Endothelial cell of umbilical vein (primary cell): ENCODE measurements around the gene RBM33. TPM values are rescaled to one million over a fixed set of nuclear protein-coding genes. Genes with fewer than 3 reads are reported as not detected.

Source experiments
- BruUV-seq: library from RNA; stranded (reverse); fragments of 400-500 nt; replicated peaks from 2 replicates; lab custom pipeline; 2021; lab: Mats Ljungman, UMichigan
- CTCF ChIA-PET: fragments of 300-600, 350-600 bp; sonication (Branson Sonifier 250); formaldehyde crosslinking; loops from one replicate; lab custom pipeline; 2021; ENCODE audit warnings: antibody characterized with exemption, inconsistent platforms; lab: Charles Lee
- POLR2A ChIA-PET: fragments of 300-600, 350-600 bp; sonication (Branson Sonifier 250); formaldehyde crosslinking; loops from one replicate; lab custom pipeline; 2021; ENCODE audit warnings: antibody characterized with exemption, inconsistent platforms; lab: Charles Lee
- DNase-seq: peaks from one replicate; pipeline ENCODE4 v3.0.0-alpha.2; 2011; ENCODE audit warnings: low read depth, low spot score
- FAIRE-seq: peaks from 2 replicates; lab custom pipeline; 2011; peaks lifted over from hg19 to GRCh38; lab: Jason Lieb, UNC
- H2AFZ ChIP-seq: 2 replicates; pipeline ENCODE4 v1.6.0; 2012; ENCODE audit warnings: low read depth, low read length, control low read depth, inconsistent platforms
- H3K27ac ChIP-seq: 2 replicates; pipeline ENCODE4 v1.5.1; 2011; ENCODE audit warnings: low read depth, mild to moderate bottlenecking, control low read depth, low read length, moderate library complexity; ENCODE audit not compliant: insufficient read depth
- H3K27me3 ChIP-seq, 2 experiments: 2 replicates each; pipeline versions ENCODE4 v1.6.0 to v1.6.1; 2011; ENCODE audit warnings: low read length in 2 of 2, mixed read lengths in 1 of 2; ENCODE audit not compliant: control insufficient read depth in 2 of 2, insufficient read depth in 2 of 2
- H3K36me3 ChIP-seq, 2 experiments: 2 replicates in 1 of 2; 3 replicates in 1 of 2; pipeline ENCODE4 v1.5.1; 2011; ENCODE audit warnings: low read length in 2 of 2, mild to moderate bottlenecking in 1 of 2, moderate library complexity in 1 of 2; ENCODE audit not compliant: control insufficient read depth in 2 of 2, insufficient read depth in 2 of 2; ENCODE audit errors: extremely low read depth in 1 of 2
- H3K4me1 ChIP-seq: 3 replicates; pipeline ENCODE4 v1.5.1; 2011; ENCODE audit warnings: mild to moderate bottlenecking, low read length; ENCODE audit not compliant: control insufficient read depth, insufficient read depth; ENCODE audit errors: extremely low read depth
- H3K4me2 ChIP-seq: 2 replicates; pipeline ENCODE4 v1.6.1; 2011; ENCODE audit warnings: low read length, control low read depth, mixed read lengths; ENCODE audit not compliant: insufficient read depth
- H3K4me3 ChIP-seq, 3 experiments: fragments of 200-600 bp in 1 of 3; sonication (generic), shearing (Covaris generic) in 1 of 3; replicated peaks in 1 of 3; 2 replicates each; pipeline ENCODE4 v1.5.1; 2011 to 2016; ENCODE audit warnings: control low read depth in 3 of 3, low read length in 3 of 3, mild to moderate bottlenecking in 2 of 3, inconsistent platforms in 1 of 3, low read depth in 1 of 3, moderate library complexity in 1 of 3; ENCODE audit not compliant: insufficient read depth in 1 of 3
- H3K79me2 ChIP-seq: 2 replicates; pipeline ENCODE4 v1.6.0; 2012; ENCODE audit warnings: low read length, inconsistent platforms; ENCODE audit not compliant: control insufficient read depth, insufficient read depth
- H3K9ac ChIP-seq: replicated peaks from 2 replicates; pipeline ENCODE3; 2011; ENCODE audit warnings: low read length, control low read depth; ENCODE audit not compliant: insufficient read depth; ENCODE audit errors: extremely low read depth
- H3K9me1 ChIP-seq: replicated peaks from 3 replicates; pipeline ENCODE4 v1.6.0; 2011; ENCODE audit warnings: mild to moderate bottlenecking, low read length; ENCODE audit not compliant: control insufficient read depth, insufficient read depth; ENCODE audit errors: extremely low read depth
- H3K9me3 ChIP-seq: replicated peaks from 2 replicates; pipeline ENCODE4 v1.5.1; 2012; ENCODE audit warnings: low read length, inconsistent platforms; ENCODE audit not compliant: control insufficient read depth, insufficient read depth
- H4K20me1 ChIP-seq: replicated peaks from 2 replicates; pipeline ENCODE3; 2011; ENCODE audit warnings: mild to moderate bottlenecking, low read length; ENCODE audit not compliant: control insufficient read depth, insufficient read depth; ENCODE audit errors: extremely low read depth
- EZH2 ChIP-seq: IDR thresholded peaks from 2 replicates; pipeline ENCODE4 v1.6.1; 2012; ENCODE audit warnings: borderline replicate concordance, low read depth, mild to moderate bottlenecking, moderate library complexity, low read length, inconsistent platforms; ENCODE audit not compliant: severe bottlenecking
- FOS ChIP-seq: IDR thresholded peaks from 2 replicates; pipeline ENCODE4 v1.6.1; 2011; ENCODE audit warnings: mild to moderate bottlenecking, low read length, moderate library complexity, borderline replicate concordance; ENCODE audit not compliant: insufficient read depth
- GATA2 ChIP-seq: IDR thresholded peaks from 2 replicates; pipeline ENCODE4 v1.7.0; 2011; ENCODE audit warnings: low read depth, mild to moderate bottlenecking, moderate library complexity, mixed read lengths, low read length; ENCODE audit not compliant: insufficient read length, insufficient read depth
- JUN ChIP-seq: IDR thresholded peaks from 2 replicates; pipeline ENCODE4 v1.6.1; 2011; ENCODE audit warnings: borderline replicate concordance, low read depth; ENCODE audit not compliant: insufficient read length, insufficient read depth
- MYC ChIP-seq: IDR thresholded peaks from one replicate; pipeline ENCODE4 v1.6.1; 2011; ENCODE audit warnings: mild to moderate bottlenecking, low read depth, low read length
- POLR2A ChIP-seq: IDR thresholded peaks from 2 replicates; pipeline ENCODE4 v1.6.1; 2012; ENCODE audit warnings: low read depth, mild to moderate bottlenecking, control low read depth, low read length
- POLR2AphosphoS5 ChIP-seq: IDR thresholded peaks from 2 replicates; pipeline ENCODE4 v1.6.1; 2012; ENCODE audit warnings: low read depth, mild to moderate bottlenecking, control low read depth, low read length, moderate library complexity; ENCODE audit not compliant: insufficient read depth
- dilution Hi-C: fragments of 300-500 bp; cut with MboI; formaldehyde crosslinking; loops from one replicate; pipeline ENCODE4 v1.15.0; 2019; ENCODE audit warnings: low sequenced_read_pairs; ENCODE audit not compliant: extremely low pct_ligation_motif_present
- intact Hi-C: fragments of 100-400 bp; cut with micrococcal nuclease; formaldehyde crosslinking; loops from one replicate; pipeline ENCODE4 v1.10.0; 2022
- polyA plus RNA-seq, 4 experiments: library from polyadenylated mRNA; depleted of rRNA in 3 of 4; stranded (reverse) in 3 of 4; unstranded in 1 of 4; fragments of >200 nt; gene quantifications; 2 replicates each; pipeline versions ENCODE4 v1.2.1 to v1.2.3, GENCODE V29; 2011 to 2012; ENCODE audit warnings: missing spikeins in 1 of 4
- total RNA-seq: library from RNA; stranded (reverse); gene quantifications from 2 replicates; pipeline ENCODE4 v1.2.3, GENCODE V29; 2021
- TF ChIP-seq, protein P1 (sequence below): IDR thresholded peaks from 2 replicates; pipeline ENCODE4 v1.6.1; 2011; ENCODE audit not compliant: insufficient read depth, insufficient read length
- TF ChIP-seq, protein P2 (sequence below), 2 donors: IDR thresholded peaks; 1 replicate in 1 of 2; 2 replicates in 1 of 2; pipeline ENCODE4 v1.5.1; 2011; ENCODE audit warnings: low read length in 2 of 2, mild to moderate bottlenecking in 2 of 2, moderate library complexity in 2 of 2, control low read depth in 1 of 2, inconsistent platforms in 1 of 2, low read depth in 1 of 2; ENCODE audit not compliant: insufficient read depth in 1 of 2; ENCODE audit errors: extremely low read depth in 1 of 2

Gene RBM33
- total and polyA plus RNA-seq, 2 donors (not counting 3 experiments of a cell fraction or from before 2014, with no cell fraction given), result 16.2 to 68.2 TPM

DNA sequence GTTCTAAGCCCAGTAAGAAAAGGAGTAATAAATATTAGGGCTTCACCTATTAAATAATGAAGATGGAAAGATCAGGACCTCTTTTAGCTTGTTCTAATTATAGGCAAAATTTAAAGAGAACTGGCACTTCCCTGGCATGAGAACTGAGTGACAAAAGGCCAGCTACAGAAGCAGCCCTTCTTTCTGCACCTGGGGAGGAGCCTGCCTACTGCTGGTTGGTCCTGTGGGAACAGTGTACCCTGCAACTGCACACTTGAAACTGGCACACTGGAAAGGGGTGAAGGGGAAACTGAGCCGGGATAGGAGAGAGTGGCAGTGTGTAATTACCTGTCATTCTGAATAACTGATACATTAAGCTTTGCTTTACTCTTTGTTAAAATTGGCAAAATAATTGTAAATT lies 87.4 kb downstream of the RBM33 start:
- FAIRE-seq, result no peak
- CTCF ChIA-PET, result interaction anchor here (1.1 to 12.9 kb wide), 2 partner anchors 16 to 133 kb away, joined by 3 to 189 read pairs; no protein-coding TSS in a partner anchor
- Histone ChIP-seq H3K4me1 (no peaks in the 10 kb centered on the region), H3K4me3 (no peak overlapping the region), H3K9me3 (no peaks in the 10 kb centered on the region), H3K79me2 (peaks cover 18% of the 10 kb centered on the region), H3K9ac (no peak overlapping the region), H3K9me1 (no peaks in the 10 kb centered on the region), H2AFZ (no peak overlapping the region), H3K4me2 (no peak overlapping the region), H3K36me3 (peaks cover 0 to 5% of the 10 kb centered on the region in 2 experiments), H3K27ac (no peak overlapping the region), H3K27me3 (no peaks in the 10 kb centered on the region), H4K20me1 (peaks cover 3% of the 10 kb centered on the region)
- POLR2A ChIA-PET, result interaction anchor here (0.5 kb wide), 1 partner anchor 176 kb away, joined by 3 read pairs; no protein-coding TSS in a partner anchor
- dilution Hi-C loops (no loop called here), intact Hi-C loops (no loop called here)
- no peak for DNase-seq
- BruUV-seq, result no TSS peak
- TF ChIP-seq EZH2 (no peak), POLR2AphosphoS5 (no peak)

DNA sequence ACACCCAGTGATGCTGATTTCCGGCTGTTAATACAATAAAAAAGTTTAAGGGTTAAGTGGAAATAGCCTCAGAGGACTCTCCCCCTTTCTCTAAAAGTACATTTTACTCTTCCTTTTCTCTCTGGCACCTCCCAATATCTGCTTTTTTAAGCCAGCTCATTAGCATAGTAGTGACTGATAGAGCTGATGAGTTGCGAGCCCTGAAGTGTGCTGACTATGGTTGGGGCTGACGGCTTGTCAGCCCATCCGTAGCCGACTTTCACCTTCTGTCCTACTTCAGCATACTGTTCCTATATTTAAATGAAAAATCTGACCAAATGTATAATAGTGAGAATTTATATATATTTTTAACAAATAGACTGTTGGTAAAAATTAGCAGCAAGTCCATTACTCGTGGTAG lies 87.8 kb downstream of the RBM33 start:
- H3K36me3 ChIP-seq, result peaks cover 0 to 5% of the 10 kb centered on the region in 2 experiments
- H3K9ac ChIP-seq, result no peak overlapping the region
- H3K79me2 ChIP-seq, result peaks cover 18% of the 10 kb centered on the region
- DNase-seq, result no peak
- H3K9me3 ChIP-seq, result no peaks in the 10 kb centered on the region
- intact Hi-C loops (no loop called here), dilution Hi-C loops (no loop called here)
- BruUV-seq, result no TSS peak
- TF ChIP-seq EZH2 (no peak), MYC (no peak), POLR2A (no peak), GATA2 (no peak), FOS (no peak), JUN (no peak), POLR2AphosphoS5 (no peak)
- TF ChIP-seq, protein P1, sequence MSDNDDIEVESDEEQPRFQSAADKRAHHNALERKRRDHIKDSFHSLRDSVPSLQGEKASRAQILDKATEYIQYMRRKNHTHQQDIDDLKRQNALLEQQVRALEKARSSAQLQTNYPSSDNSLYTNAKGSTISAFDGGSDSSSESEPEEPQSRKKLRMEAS, result no peak
- TF ChIP-seq, protein P2, sequence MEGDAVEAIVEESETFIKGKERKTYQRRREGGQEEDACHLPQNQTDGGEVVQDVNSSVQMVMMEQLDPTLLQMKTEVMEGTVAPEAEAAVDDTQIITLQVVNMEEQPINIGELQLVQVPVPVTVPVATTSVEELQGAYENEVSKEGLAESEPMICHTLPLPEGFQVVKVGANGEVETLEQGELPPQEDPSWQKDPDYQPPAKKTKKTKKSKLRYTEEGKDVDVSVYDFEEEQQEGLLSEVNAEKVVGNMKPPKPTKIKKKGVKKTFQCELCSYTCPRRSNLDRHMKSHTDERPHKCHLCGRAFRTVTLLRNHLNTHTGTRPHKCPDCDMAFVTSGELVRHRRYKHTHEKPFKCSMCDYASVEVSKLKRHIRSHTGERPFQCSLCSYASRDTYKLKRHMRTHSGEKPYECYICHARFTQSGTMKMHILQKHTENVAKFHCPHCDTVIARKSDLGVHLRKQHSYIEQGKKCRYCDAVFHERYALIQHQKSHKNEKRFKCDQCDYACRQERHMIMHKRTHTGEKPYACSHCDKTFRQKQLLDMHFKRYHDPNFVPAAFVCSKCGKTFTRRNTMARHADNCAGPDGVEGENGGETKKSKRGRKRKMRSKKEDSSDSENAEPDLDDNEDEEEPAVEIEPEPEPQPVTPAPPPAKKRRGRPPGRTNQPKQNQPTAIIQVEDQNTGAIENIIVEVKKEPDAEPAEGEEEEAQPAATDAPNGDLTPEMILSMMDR (IDR thresholded peaks at IDR 0.05; ENCODE audit: extremely low read depth in 1 of 2, insufficient read depth in 1 of 2, low read depth in 1 of 2, low read length in 2 of 2), result no peak
- FAIRE-seq, result no peak
- peaks cover 3% of the 10 kb centered on the region for H4K20me1 ChIP-seq
- no peak overlapping the region for H3K4me3 ChIP-seq
- no peak overlapping the region for H3K27ac ChIP-seq
- no peaks in the 10 kb centered on the region for H3K27me3 ChIP-seq
- POLR2A ChIA-PET, result interaction anchor here (0.5 kb wide), 1 partner anchor 176 kb away, joined by 3 read pairs; no protein-coding TSS in a partner anchor
- CTCF ChIA-PET, result interaction anchor here (1.1 to 12.9 kb wide), 3 partner anchors 15 to 133 kb away, joined by 3 to 189 read pairs (median 3); no protein-coding TSS in a partner anchor
- H3K4me1 ChIP-seq, result no peaks in the 10 kb centered on the region
- H2AFZ ChIP-seq, result no peak overlapping the region
- no peak overlapping the region for H3K4me2 ChIP-seq
- no peaks in the 10 kb centered on the region for H3K9me1 ChIP-seq
